GM23248 (cell line): ENCODE results near the gene NGF. TPM values are rescaled to one million over a fixed set of nuclear protein-coding genes. Genes with fewer than 3 reads are reported as not detected.
"Not testable (repeated sequence)": the region's sequence is repeated elsewhere in the genome, so short reads cannot be mapped to it uniquely, and the experiment has no call there.

Source experiments
- DNase-seq: peaks from one replicate; pipeline ENCODE4 v3.0.0-alpha.2; 2015
- H2AFZ ChIP-seq: fragments of 200-600 bp; sonication (generic); 2 replicates; pipeline ENCODE4 v1.6.1; 2016; ENCODE audit warnings: antibody characterized with exemption
- H3F3A ChIP-seq: fragments of 200-600 bp; sonication (generic); 2 replicates; pipeline ENCODE4 v1.6.1; 2016; ENCODE audit warnings: mild to moderate bottlenecking, antibody characterized with exemption, mixed run types; ENCODE audit not compliant: insufficient read depth
- H3K27ac ChIP-seq: fragments of 200-600 bp; sonication (generic); 2 replicates; pipeline ENCODE4 v1.5.1; 2016; ENCODE audit warnings: mild to moderate bottlenecking
- H3K27me3 ChIP-seq: fragments of 200-600 bp; sonication (generic); replicated peaks from 2 replicates; pipeline ENCODE4 v1.6.1; 2016; ENCODE audit warnings: mild to moderate bottlenecking; ENCODE audit not compliant: insufficient read depth
- H3K36me3 ChIP-seq: fragments of 200-600 bp; sonication (generic); 2 replicates; pipeline ENCODE4 v1.6.1; 2016; ENCODE audit warnings: low read depth, mild to moderate bottlenecking
- H3K4me1 ChIP-seq: fragments of 200-600 bp; sonication (generic); 2 replicates; pipeline ENCODE4 v1.6.1; 2016; ENCODE audit warnings: mild to moderate bottlenecking; ENCODE audit not compliant: insufficient read depth
- H3K4me2 ChIP-seq: fragments of 200-600 bp; sonication (generic); one replicate; pipeline ENCODE4 v1.6.1; 2016; ENCODE audit warnings: mild to moderate bottlenecking; ENCODE audit not compliant: unreplicated experiment
- H3K4me3 ChIP-seq: fragments of 200-600 bp; sonication (generic); 2 replicates; pipeline ENCODE4 v1.5.1; 2016; ENCODE audit warnings: mild to moderate bottlenecking
- H3K79me2 ChIP-seq: fragments of 200-600 bp; sonication (generic); 2 replicates; pipeline ENCODE4 v1.6.1; 2016; ENCODE audit warnings: mild to moderate bottlenecking; ENCODE audit not compliant: insufficient read depth
- H3K9ac ChIP-seq: fragments of 200-600 bp; sonication (generic); 2 replicates; pipeline ENCODE4 v1.6.1; 2016; ENCODE audit warnings: mild to moderate bottlenecking
- H3K9me2 ChIP-seq: fragments of 200-600 bp; sonication (generic); 2 replicates; pipeline ENCODE4 v1.6.1; 2016; ENCODE audit warnings: mixed run types, mild to moderate bottlenecking, moderate library complexity; ENCODE audit not compliant: insufficient read depth
- H3K9me3 ChIP-seq: fragments of 200-600 bp; sonication (generic); one replicate; pipeline ENCODE4 v1.6.1; 2017; ENCODE audit warnings: low read depth
- H4K20me1 ChIP-seq: fragments of 200-600 bp; sonication (generic); 2 replicates; pipeline ENCODE4 v1.6.0; 2016; ENCODE audit not compliant: insufficient read depth
- EZH2 ChIP-seq: fragments of 200-600 bp; sonication (generic); IDR thresholded peaks from 2 replicates; pipeline ENCODE4 v1.6.1; 2018; ENCODE audit warnings: antibody characterized with exemption, mild to moderate bottlenecking; ENCODE audit not compliant: insufficient read depth, poor library complexity, severe bottlenecking
- EZH2phosphoT487 ChIP-seq: fragments of 200-600 bp; sonication (generic); IDR thresholded peaks from 2 replicates; pipeline ENCODE4 v1.6.1; 2018; ENCODE audit warnings: antibody characterized with exemption, moderate library complexity, mild to moderate bottlenecking, low read depth; ENCODE audit not compliant: insufficient read depth
- WGBS, 2 experiments: methylation state at CpG; one replicate each; pipeline ENCODE4 v1.1.6; 2015 to 2017; ENCODE audit warnings: low lambda C conversion rate in 2 of 2, low coverage in 1 of 2; ENCODE audit errors: missing lambda C conversion rate in 2 of 2; 5-methylcytosine and 5-hydroxymethylcytosine counted together
- in situ Hi-C: fragments of 300-500 bp; cut with MboI; formaldehyde crosslinking; loops from 2 replicates; pipeline ENCODE4 v1.15.0; 2020
- polyA plus RNA-seq: library from polyadenylated mRNA; unstranded; fragments of >200 nt; fragmentation: Nextera tagmentation; extraction: Ambion mirVana; gene quantifications from 2 replicates; pipeline ENCODE4 v1.2.1, GENCODE V29; 2016
- total RNA-seq: library from RNA; depleted of rRNA; stranded (reverse); fragments of >200 nt; shearing (Covaris generic); gene quantifications from 2 replicates; pipeline ENCODE4 v1.2.3, GENCODE V29; 2014

The NGF gene
- total and polyA plus RNA-seq, 2 experiments from 2014 or later = 27.1 to 52.9 TPM

GRCh38 chr1:115312742-115313141, 25.3 kb downstream of the NGF start:
- in situ Hi-C loops = no loop called here
- H4K20me1 ChIP-seq = no peaks in the 10 kb centered on the region
- H3K27me3 ChIP-seq = no peaks in the 10 kb centered on the region
- no peaks in the 10 kb centered on the region for H3K9me3 ChIP-seq
- peak overlapping the region; percentile 10 for H3K4me2 ChIP-seq
- H3K9me2 ChIP-seq = no peaks in the 10 kb centered on the region
- peak; percentile 49 for DNase-seq
- peak overlapping the region; percentile 66 for H3K27ac ChIP-seq
- peak overlapping the region; percentile 8; the same call in 1 of the 2 replicates for H3K9ac ChIP-seq
- H3K79me2 ChIP-seq = peaks cover 96% of the 10 kb centered on the region
- no peak overlapping the region for H3K4me3 ChIP-seq
- no peak overlapping the region for H2AFZ ChIP-seq
- H3K4me1 ChIP-seq = peaks cover 68% of the 10 kb centered on the region
- TF ChIP-seq EZH2phosphoT487 (no peak), EZH2 (no peak)
- H3F3A ChIP-seq = peaks cover 68% of the 10 kb centered on the region
- H3K36me3 ChIP-seq = peaks cover 22% of the 10 kb centered on the region

- no peak overlapping the region for H3K4me2 ChIP-seq
- no peaks in the 10 kb centered on the region for H4K20me1 ChIP-seq
- no peak for DNase-seq
- no peaks in the 10 kb centered on the region for H3K27me3 ChIP-seq
- H3K4me3 ChIP-seq = no peak overlapping the region
- H3K36me3 ChIP-seq = peaks cover 18% of the 10 kb centered on the region
- TF ChIP-seq EZH2 (no peak), EZH2phosphoT487 (no peak)
- H3K27ac ChIP-seq = peak overlapping the region; percentile 66; the same call in 1 of the 2 replicates
- no peaks in the 10 kb centered on the region for H3K9me2 ChIP-seq
- peaks cover 96% of the 10 kb centered on the region for H3K79me2 ChIP-seq
- H2AFZ ChIP-seq = no peak overlapping the region
- no peaks in the 10 kb centered on the region for H3K9me3 ChIP-seq
- peaks cover 62% of the 10 kb centered on the region for H3K4me1 ChIP-seq
- H3K9ac ChIP-seq = no peak overlapping the region
- in situ Hi-C loops = no loop called here
- H3F3A ChIP-seq = peaks cover 68% of the 10 kb centered on the region
- WGBS, 2 experiments = 97 to 100% methylated on average over 1 of the region's 1 CpG
Measured at GRCh38 chr1:115311474-115311989, 26.5 kb downstream of the NGF start.

- peaks cover 23% of the 10 kb centered on the region for H3K36me3 ChIP-seq
- H3K9me3 ChIP-seq = no peaks in the 10 kb centered on the region
- no peak overlapping the region for H2AFZ ChIP-seq
- WGBS, 2 experiments = 96 to 100% methylated on average over 2 of the region's 2 CpGs
- no peak overlapping the region for H3K4me2 ChIP-seq
- H3K79me2 ChIP-seq = peaks cover 96% of the 10 kb centered on the region
- H3K9ac ChIP-seq = no peak overlapping the region
- no peaks in the 10 kb centered on the region for H3K27me3 ChIP-seq
- no peak for DNase-seq
- peaks cover 73% of the 10 kb centered on the region for H3F3A ChIP-seq
- H3K27ac ChIP-seq = no peak overlapping the region
- no peaks in the 10 kb centered on the region for H3K9me2 ChIP-seq
- TF ChIP-seq EZH2 = no peak
- no peak for TF ChIP-seq EZH2phosphoT487
- H3K4me1 ChIP-seq = peaks cover 61% of the 10 kb centered on the region
- no peak overlapping the region for H3K4me3 ChIP-seq
- H4K20me1 ChIP-seq = no peaks in the 10 kb centered on the region
- in situ Hi-C loops = no loop called here
Measured at GRCh38 chr1:115310581-115311473, 27.2 kb downstream of the NGF start.

- DNase-seq, H3K9me2 ChIP-seq, H3K27me3 ChIP-seq, H3K4me2 ChIP-seq, H3K9me3 ChIP-seq, H2AFZ ChIP-seq, H4K20me1 ChIP-seq, H3K4me3 ChIP-seq, H3K9ac ChIP-seq, in situ Hi-C loops, H3K27ac ChIP-seq: not testable (repeated sequence)
- Histone ChIP-seq H3K4me1 (peaks cover 55% of the 10 kb centered on the region), H3K79me2 (peaks cover 100% of the 10 kb centered on the region), H3K36me3 (peaks cover 32% of the 10 kb centered on the region), H3F3A (peaks cover 67% of the 10 kb centered on the region)
Measured at GRCh38 chr1:115309504-115309903, 28.5 kb downstream of the NGF start.
